KOPT-K1 (cell line): ENCODE measurements around the gene DDR2.

Experiments used
- H3K27ac ChIP-seq: fragments of 200-600 bp; sonication (generic); 2 replicates; pipeline ENCODE4 v1.5.1; 2016; ENCODE audit warnings: antibody characterized with exemption, mild to moderate bottlenecking, low read depth, low read length; ENCODE audit not compliant: poor library complexity, severe bottlenecking
- H3K36me3 ChIP-seq: fragments of 200-600 bp; sonication (generic); 2 replicates; pipeline ENCODE4 v1.5.1; 2017; ENCODE audit warnings: antibody characterized with exemption, mild to moderate bottlenecking, low read length, moderate library complexity; ENCODE audit not compliant: insufficient read depth
- H3K9me3 ChIP-seq: fragments of 200-600 bp; sonication (generic); 2 replicates; pipeline ENCODE4 v1.5.1; 2017; ENCODE audit warnings: antibody characterized with exemption, low read length, mild to moderate bottlenecking; ENCODE audit not compliant: insufficient read depth, poor library complexity, severe bottlenecking

The DDR2 gene

DNA sequence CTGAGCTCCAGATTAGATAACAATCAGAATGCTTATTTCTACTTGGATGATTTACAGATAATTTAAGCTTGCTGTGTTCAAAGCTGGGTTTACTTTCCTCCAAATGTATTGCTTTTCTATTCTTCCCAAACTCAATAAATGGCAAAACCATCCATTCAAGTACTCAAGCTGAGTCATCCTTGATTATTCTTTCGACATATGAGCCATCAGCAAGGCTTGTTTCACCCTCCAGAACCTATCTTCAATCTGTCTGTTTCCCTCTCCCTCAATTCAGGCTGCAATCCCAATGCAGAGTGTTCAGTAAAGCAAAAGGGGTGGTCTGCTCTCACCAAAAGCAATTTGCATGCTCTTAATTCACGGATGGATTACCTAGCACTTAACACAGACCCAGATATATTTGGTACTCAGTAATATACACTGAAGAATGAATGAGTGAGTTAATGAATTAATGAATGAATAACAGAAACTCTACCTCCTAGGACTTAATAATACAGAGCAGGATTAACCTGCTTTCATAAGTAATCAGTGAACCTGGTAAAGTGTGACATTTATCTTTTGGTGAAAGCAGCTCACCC is 41.9 kb downstream of the DDR2 start:
- no peaks in the 10 kb centered on the region for H3K36me3 ChIP-seq
- H3K9me3 ChIP-seq, result no peaks in the 10 kb centered on the region
- H3K27ac ChIP-seq, result no peak overlapping the region

DNA sequence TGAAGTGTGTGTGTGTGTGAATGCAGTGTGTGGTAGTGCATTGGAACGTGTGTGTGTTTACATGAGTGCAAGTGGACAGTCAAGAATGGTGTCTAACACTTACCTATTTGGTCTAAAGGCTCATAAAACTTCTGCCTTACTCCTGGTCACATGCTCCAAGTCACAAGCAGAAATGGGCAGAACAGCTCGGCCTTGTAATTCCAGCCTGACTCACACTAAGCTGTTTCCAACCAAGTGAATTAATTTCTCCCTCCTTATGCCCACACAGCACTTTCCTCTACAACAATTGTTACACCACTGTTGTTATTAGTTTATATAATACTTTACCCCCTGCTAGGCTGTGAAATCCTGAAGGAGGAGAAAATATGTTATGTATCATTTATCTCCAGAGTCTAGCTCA is 43.8 kb downstream of the DDR2 start:
- H3K36me3 ChIP-seq, result no peaks in the 10 kb centered on the region
- no peak overlapping the region for H3K27ac ChIP-seq
- no peaks in the 10 kb centered on the region for H3K9me3 ChIP-seq

DNA sequence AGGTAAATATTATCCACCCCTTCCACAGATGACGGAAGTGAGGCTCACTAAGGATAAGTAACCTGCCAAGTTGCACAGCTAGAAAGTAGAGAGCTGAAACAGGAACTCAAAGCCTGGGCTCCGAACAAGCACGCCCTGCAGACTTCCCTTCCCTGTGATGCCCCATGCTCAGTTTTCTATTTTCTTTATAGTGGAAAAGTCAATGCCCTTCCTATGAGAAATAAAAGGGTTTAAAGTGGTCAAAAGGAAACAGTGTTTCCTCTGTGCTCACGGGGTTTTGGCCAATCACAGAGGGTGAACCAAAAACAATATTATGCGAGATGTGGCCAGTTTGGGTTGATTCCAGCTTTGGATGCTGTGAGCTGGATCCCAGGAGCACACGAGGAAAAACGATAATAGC is 44.5 kb downstream of the DDR2 start:
- Histone ChIP-seq H3K9me3 (no peaks in the 10 kb centered on the region), H3K27ac (no peak overlapping the region), H3K36me3 (no peaks in the 10 kb centered on the region)

DNA sequence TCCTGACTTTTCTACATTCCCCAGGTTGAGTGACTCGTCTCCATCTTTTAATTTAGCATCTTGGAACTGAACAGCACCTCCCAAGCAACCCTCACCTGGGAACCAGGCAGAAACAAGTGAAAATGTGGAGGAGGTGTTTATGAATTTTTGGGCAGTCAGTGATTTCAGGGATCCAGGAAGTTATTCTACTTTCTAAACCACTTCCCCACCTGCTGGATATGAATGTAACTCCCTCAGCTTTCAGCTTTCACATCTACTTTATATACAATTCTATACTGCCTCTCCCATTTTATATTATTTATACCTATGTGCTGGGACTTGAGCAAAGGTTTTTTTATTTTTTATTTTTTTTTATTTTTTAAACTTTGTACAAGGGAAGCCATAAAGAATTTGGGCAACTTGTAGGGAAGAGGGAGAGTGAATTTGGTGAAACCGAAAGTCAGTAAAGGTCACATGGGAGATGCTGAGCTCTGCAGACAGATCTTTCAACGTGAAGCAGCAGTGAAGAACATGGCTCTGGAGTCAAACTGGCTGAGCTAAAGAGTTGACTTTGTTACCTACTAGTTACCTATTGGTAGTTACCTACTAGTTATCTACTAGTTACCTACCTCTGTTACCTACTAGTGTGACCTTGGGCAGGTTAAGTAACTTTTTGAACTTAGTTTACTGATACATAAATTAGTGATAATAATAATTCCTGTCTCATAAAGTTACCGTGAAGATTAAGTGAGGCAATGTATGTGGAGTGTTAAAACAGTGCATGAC is 45.5 kb downstream of the DDR2 start:
- no peak overlapping the region for H3K27ac ChIP-seq
- H3K36me3 ChIP-seq, result no peaks in the 10 kb centered on the region
- no peaks in the 10 kb centered on the region for H3K9me3 ChIP-seq

DNA sequence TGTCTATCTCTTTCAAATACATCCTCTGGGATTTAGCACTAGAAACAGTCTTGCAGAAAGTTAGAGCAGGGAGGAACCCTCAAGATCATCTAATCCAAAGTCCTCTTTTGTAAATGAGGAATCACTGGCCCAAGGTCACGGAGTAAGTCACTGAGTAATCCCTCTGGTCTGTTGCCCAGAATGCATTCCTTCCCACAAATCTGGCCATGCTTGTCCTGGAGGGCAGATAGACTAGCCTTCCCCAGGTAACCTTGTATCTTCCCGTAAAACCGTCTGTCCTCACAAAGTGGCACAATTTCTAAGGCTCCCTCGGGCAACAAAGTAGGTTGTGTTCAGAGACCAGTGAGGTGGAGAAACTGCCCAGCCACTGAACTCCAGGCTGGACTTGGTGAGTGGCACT is 46.2 kb downstream of the DDR2 start:
- Histone ChIP-seq H3K27ac (no peak overlapping the region), H3K36me3 (no peaks in the 10 kb centered on the region), H3K9me3 (no peaks in the 10 kb centered on the region)

DNA sequence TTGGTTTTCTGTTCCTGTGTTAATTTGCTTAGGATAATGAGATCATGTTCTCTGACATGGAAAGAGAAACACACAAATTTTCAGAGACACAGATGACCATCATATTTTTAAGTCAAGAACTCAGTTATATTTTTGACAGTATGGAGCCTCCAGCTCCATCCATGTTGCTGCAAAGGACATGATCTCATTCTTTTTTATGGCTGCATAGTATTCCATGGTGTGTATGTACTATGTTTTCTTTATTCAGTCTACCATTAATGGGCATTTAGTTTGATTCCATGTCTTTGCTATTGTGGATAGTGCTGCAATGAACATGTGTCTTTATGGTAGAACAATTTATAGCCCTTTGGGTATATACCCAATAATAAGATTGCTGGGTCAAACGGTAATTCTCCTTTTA is 47.0 kb downstream of the DDR2 start:
- Histone ChIP-seq H3K36me3 (no peaks in the 10 kb centered on the region), H3K27ac (no peak overlapping the region)

DNA sequence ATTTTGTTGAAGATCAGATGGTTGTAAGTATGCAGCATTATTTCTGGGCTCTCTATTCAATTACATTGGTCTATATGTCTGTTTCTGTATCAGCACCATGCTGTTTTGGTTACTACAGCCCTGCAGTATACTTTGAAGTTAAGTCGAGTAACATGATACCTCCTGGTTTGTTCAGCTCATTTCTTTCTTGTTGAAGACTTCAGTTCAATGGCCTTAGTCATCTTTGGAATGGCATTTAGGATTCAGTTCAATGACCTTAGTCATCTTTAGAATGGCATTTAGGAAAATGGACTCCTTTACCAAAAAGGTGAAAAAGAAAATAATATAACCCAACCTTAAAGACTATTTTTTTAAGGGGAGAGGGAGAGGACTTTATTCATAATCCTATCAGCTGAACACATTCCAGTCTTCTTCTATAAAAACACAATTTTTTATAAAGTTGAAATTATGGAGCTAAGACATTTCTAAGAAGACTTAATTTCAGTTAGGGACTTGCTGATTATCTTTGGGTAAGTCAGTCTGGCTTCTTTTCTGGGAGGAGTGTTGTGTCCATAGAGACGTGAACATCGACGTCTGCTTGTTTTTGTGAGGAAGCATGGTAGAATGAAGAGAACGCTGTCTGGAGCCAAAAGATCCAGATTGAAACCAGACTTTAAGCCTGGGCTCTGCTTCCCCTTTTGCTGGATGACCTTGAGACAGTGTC is 48.3 kb downstream of the DDR2 start:
- no peak overlapping the region for H3K27ac ChIP-seq
- no peaks in the 10 kb centered on the region for H3K36me3 ChIP-seq
- no peaks in the 10 kb centered on the region for H3K9me3 ChIP-seq

More for the DNA sequence above, 47.0 kb downstream of the DDR2 start:
- no peaks in the 10 kb centered on the region for H3K9me3 ChIP-seq

DNA sequence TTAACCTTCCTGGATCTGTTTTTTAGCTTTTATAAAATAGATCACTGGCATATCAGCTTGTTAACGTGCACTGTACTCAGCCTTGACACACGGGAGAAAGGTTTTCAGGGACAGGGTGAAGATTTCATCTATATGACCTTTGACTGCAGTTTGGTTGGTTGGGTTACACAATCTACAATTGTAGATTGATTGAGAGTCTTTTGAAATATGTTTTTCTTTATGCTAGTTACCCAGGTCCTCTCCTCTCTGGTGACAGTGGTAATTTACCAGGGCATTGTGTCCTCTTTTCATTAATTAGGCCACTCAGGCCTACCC is 48.8 kb downstream of the DDR2 start:
- Histone ChIP-seq H3K9me3 (no peaks in the 10 kb centered on the region), H3K27ac (no peak overlapping the region), H3K36me3 (no peaks in the 10 kb centered on the region)

DNA sequence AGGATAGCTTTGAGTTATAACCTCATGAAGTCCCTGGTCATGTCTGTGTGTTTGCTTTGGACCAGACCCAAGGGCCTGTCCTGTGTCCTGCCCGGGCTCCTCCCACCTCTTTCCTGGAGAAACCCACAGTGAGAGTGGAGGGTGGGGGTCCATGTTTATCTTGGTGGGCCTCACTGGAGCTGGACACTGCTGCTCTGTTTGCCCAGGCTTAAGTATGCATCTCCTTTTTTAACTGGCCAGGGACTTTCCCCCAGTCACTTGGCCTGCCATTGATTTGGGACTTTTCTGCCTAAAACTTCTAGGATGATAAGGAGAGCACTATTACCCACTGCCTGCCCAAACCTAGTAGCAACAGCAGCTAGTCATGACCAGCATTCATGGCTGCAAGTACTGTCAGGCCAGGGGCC is 49.8 kb downstream of the DDR2 start:
- H3K9me3 ChIP-seq, result no peaks in the 10 kb centered on the region

DNA sequence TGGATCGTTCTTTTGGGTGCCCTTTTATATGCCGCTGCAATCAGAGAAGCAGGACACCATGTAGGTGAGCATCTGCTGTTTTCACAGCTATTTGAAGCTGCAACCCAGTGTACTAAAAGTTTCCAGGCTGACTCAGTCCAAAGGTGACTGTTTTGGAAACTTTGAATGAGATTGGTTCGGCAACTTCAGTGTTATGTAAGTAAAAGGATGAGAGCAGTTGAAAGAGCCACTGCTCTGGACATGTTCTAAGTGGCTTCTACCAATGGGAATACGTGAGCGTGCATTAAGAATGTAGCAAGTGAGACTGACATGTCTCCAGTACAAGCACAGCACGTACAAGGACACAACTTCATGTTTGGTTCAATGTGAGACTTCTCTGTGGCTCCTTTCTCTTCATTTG is 55.6 kb downstream of the DDR2 start:
- Histone ChIP-seq H3K9me3 (no peaks in the 10 kb centered on the region), H3K36me3 (no peaks in the 10 kb centered on the region), H3K27ac (no peak overlapping the region)

More for the DNA sequence above, 49.8 kb downstream of the DDR2 start:
- no peaks in the 10 kb centered on the region for H3K36me3 ChIP-seq
- no peak overlapping the region for H3K27ac ChIP-seq

DNA sequence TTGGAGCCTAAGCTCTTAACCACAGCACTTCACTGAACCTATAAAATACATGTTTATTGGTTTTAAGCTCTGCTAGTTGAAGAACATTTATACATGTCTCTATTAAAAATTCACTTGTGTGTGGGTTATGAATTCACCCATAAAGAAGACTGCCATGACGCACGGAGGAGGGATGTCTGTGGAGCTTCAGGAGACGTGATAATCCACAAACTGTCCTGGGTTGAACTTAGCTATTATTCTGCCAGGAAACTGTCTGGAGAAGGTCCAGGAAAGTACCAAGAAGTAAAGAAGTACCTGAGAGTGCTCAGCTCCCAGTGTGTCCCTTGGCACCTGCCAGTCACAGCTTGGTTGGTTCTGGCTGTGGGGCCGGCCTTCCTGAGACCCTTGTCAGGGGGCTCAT is 56.3 kb downstream of the DDR2 start:
- no peak overlapping the region for H3K27ac ChIP-seq
- no peaks in the 10 kb centered on the region for H3K36me3 ChIP-seq
- H3K9me3 ChIP-seq, result no peaks in the 10 kb centered on the region

DNA sequence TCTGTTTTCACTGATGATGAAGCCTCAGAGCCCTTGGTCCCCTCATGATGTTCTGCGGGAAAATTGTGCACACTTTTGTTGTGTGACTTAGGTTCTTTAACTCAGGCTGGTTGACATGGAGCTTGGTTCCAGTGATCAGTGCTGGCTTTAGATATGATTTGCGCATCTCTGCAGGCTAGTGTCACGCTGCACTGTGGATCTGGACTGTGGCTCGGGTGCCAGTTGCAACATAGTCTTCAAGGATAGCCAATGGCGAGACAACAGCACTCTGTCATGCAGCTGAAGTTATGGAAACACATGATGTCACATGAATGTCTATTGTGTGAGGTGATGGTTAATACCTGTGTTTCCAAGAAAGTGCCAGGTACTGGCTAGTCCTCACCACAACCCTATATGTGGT is 56.7 kb downstream of the DDR2 start:
- no peaks in the 10 kb centered on the region for H3K9me3 ChIP-seq
- no peaks in the 10 kb centered on the region for H3K36me3 ChIP-seq
- no peak overlapping the region for H3K27ac ChIP-seq

DNA sequence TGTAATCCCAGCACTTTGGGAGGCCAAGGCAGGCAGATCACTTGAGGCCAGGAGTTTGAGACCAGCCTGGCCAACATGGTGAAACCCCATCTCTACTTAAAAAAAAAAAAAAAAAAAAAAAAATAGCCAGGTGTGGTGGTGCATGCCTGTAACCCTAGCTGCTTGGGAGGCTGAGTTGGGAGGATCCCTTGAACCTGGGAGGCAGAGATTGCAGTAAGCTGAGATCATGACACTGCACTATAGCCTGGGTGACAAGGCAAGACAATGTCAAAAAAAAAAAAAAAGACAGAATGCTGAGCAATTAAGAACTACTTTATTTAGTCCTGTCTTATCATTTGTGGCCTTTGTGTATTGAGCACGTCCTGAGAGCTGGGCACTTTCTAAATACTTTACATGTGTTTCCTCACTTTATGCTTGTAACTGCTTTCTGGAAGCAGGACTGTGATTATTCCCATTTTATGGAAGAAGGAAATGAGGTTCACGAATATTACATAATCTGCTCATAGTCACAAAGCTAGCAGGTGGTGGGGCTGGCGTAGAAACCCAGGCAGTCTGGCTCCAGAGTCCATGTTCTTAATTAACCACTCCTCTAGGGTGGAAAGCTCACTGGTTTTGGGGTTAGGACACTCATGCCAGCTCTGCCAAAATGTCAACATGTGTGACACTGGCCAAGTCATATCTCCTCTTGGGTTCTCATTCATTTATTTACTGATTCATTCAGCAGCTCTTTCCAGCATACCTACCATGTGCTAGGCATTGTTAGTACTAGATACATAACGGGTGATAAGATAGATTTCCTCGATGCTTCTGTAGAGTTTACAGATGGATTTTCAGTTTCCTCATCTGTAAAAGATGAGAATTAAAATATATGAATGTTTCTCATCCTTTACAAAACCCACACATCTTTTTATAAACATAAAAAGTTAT is 57.7 kb downstream of the DDR2 start:
- Histone ChIP-seq H3K9me3 (no peaks in the 10 kb centered on the region), H3K27ac (no peak overlapping the region), H3K36me3 (no peaks in the 10 kb centered on the region)

DNA sequence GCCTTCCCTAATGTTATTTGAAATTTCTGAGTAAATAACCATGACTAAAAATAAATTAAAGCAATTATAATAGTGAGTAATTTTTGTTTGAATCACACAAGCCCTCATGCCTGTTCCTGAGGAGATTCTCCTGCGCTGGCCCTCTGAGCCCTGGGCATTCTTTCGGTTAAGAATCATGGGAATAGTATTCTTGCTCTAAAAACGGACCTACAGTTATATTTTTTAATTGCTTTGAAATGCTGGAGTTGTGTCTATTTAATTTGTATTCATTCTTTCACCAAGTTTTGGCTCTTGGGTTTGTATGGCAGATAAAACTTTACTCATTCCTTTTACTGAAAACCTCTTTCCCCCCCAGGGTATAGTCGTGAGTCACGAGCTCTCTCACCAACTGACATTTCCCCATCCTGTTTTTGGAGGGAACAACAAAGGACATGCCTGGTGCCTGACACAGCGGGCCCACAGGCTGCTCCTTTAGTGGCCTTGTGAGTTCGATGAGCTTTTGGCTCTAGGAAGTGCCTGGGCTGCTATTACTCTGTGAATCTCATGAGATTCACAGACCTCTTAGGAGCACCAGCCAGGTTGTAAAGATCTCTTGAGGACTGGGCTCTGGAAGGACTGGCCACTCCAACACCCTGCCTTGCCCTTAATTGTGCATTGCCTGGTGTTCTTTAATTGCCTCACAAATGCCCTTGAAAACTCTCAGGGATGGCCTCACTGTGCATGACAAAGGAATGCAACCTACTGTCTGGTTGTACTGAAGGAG is 58.6 kb downstream of the DDR2 start:
- Histone ChIP-seq H3K9me3 (no peaks in the 10 kb centered on the region), H3K36me3 (no peaks in the 10 kb centered on the region), H3K27ac (no peak overlapping the region)
